Adipocyte (in vitro differentiated cells): Measurements from ENCODE around the gene MBD5.

ENCODE experiments used
- DNase-seq: peaks from one replicate; pipeline ENCODE4 v3.0.0-alpha.2; 2015; ENCODE audit warnings: low read depth
- H3K27me3 ChIP-seq: replicated peaks from 2 replicates; pipeline ENCODE4 v1.7.0; 2013; ENCODE audit warnings: mild to moderate bottlenecking, low read length, moderate library complexity; ENCODE audit not compliant: control insufficient read depth, insufficient read depth
- H3K36me3 ChIP-seq: 2 replicates; pipeline ENCODE4 v1.7.0; 2013; ENCODE audit warnings: low read length, mild to moderate bottlenecking, moderate library complexity; ENCODE audit not compliant: control insufficient read depth, insufficient read depth, severe bottlenecking
- H3K4me1 ChIP-seq: 2 replicates; pipeline ENCODE4 v1.7.0; 2013; ENCODE audit warnings: mild to moderate bottlenecking, low read length, moderate library complexity; ENCODE audit not compliant: control insufficient read depth, insufficient read depth
- H3K4me3 ChIP-seq: 2 replicates; pipeline ENCODE4 v1.7.0; 2013; ENCODE audit warnings: mild to moderate bottlenecking, low read length, moderate library complexity
- H3K9ac ChIP-seq: 2 replicates; pipeline ENCODE4 v1.7.0; 2013; ENCODE audit warnings: mild to moderate bottlenecking, low read length, moderate library complexity
- H3K9me3 ChIP-seq: 2 replicates; pipeline ENCODE4 v1.7.0; 2013; ENCODE audit warnings: mild to moderate bottlenecking, low read length, moderate library complexity; ENCODE audit not compliant: control insufficient read depth

MBD5 gene

DNA sequence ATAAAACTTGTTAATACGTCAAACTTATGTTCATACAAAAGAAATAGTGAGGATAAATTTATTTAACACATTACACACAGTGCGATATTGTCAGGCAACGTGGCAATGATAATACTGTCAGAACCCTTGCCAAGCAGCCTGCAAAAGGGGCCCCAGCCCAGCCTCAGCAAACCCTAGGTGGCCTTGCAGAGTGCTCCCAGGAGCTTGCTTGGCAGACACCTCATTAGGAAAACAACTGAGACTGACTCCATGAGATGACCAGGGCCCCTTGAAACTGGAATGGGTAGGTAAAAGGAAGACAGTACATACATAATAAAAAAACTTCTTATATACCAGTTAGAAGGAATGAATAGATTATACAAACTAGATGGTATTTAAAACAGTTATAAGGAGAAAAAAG lies 487.1 kb downstream of the MBD5 start:
- Histone ChIP-seq H3K36me3 (no peaks in the 10 kb centered on the region), H3K4me3 (no peak overlapping the region), H3K9me3 (no peaks in the 10 kb centered on the region), H3K4me1 (peaks cover 10% of the 10 kb centered on the region), H3K9ac (no peak overlapping the region), H3K27me3 (no peaks in the 10 kb centered on the region)
- DNase-seq: no peak

DNA sequence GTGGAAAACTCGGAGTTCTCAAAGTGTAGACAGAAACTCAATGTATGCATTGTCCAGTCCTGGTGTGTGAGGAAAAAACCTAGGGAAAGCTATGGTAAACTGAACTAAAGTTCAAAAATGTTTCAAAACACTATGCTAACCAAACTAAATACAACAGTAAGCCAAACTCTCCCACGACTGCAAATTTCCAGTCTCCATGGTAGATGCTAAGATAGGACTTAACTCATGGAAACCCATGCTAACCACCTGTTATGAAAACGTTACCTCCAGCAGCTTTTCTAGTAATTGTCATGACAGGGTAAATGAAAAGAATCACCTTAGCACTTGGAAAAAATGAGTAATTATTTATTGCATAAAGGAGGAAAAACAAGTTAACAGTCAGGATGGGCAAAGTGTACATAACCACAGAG lies 488.0 kb downstream of the MBD5 start:
- peak overlapping the region; percentile 78 for H3K4me3 ChIP-seq
- DNase-seq: no peak
- no peaks in the 10 kb centered on the region for H3K9me3 ChIP-seq
- no peak overlapping the region for H3K9ac ChIP-seq
- peaks cover 10% of the 10 kb centered on the region for H3K4me1 ChIP-seq
- no peaks in the 10 kb centered on the region for H3K27me3 ChIP-seq
- H3K36me3 ChIP-seq: no peaks in the 10 kb centered on the region

DNA sequence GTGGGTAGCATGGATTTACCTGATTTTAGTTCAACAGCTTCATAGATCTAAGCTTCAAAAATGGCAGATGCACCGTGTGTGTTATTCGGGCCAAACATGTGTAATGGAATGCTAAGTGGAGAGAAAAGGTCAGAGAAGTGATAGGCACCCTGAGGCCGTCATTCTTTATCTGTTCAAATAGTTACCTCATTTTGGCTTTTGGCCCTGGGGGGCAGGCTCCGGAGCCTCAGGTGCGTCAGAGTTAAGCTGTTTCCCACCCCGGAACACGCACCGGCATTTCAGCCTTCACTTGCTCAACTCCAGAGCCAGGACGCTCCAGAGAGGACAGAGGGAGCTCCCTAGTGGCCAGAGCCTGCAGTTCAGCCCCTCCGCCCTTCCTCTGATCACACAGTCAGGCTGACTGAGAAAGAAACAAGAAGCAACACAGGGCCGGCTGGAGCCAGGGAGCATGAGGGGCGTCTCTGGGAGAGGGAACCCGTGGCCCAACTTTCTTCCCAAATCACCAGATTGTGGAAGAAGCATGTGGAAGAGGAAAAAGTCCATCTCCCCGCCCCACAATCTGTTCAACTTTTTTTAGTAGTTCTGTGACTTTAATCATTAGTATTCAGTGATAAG lies 488.5 kb downstream of the MBD5 start:
- no peaks in the 10 kb centered on the region for H3K27me3 ChIP-seq
- peaks cover 10% of the 10 kb centered on the region for H3K4me1 ChIP-seq
- H3K9ac ChIP-seq: peak overlapping the region; percentile 56
- H3K4me3 ChIP-seq: peak overlapping the region; percentile 78
- no peaks in the 10 kb centered on the region for H3K9me3 ChIP-seq
- DNase-seq: peak; percentile 93
- no peaks in the 10 kb centered on the region for H3K36me3 ChIP-seq

DNA sequence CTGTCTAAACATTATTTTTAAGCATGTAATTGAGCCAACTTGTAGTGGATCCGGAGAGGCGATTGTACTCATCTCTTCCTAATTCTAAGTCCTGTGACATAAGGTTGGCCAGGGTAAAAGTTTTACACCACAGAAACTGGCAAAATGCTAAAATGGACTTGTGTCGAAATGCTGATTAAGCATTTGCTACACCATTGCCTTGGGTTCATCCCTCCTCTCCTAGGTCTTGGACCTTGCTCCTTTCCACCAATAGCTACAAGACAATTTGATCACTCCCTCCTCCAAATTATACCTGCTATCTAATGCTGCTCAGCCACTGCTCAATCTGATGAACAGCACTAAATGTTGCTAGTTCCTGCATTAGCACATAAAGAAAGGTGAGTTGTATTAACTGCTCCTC lies 491.0 kb downstream of the MBD5 start:
- H3K27me3 ChIP-seq: no peaks in the 10 kb centered on the region
- H3K36me3 ChIP-seq: no peaks in the 10 kb centered on the region
- no peak for DNase-seq
- peaks cover 10% of the 10 kb centered on the region for H3K4me1 ChIP-seq
- H3K9me3 ChIP-seq: no peaks in the 10 kb centered on the region
- H3K4me3 ChIP-seq: no peak overlapping the region
- no peak overlapping the region for H3K9ac ChIP-seq

DNA sequence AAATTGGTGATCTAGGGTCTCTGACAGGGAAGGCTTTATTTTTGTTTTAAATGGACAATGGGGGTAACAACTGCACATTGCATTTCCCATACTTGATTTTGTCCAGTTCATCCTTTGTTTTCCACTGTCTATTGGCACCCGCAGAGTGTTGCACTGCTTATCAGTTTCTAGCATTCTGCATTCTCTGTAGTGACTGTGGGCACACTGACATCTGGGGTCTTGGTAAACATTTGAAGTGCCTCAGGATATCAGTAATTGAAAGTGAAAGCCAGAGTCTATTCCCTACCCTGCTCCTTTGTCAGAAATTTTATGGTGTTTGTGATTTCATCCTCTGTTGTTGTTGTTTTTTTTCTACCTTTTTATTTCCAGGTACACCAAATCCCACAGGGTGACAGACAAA lies 491.6 kb downstream of the MBD5 start:
- Histone ChIP-seq H3K27me3 (no peaks in the 10 kb centered on the region), H3K9ac (no peak overlapping the region), H3K4me3 (no peak overlapping the region), H3K36me3 (no peaks in the 10 kb centered on the region), H3K9me3 (no peaks in the 10 kb centered on the region), H3K4me1 (peaks cover 10% of the 10 kb centered on the region)
- DNase-seq: no peak

DNA sequence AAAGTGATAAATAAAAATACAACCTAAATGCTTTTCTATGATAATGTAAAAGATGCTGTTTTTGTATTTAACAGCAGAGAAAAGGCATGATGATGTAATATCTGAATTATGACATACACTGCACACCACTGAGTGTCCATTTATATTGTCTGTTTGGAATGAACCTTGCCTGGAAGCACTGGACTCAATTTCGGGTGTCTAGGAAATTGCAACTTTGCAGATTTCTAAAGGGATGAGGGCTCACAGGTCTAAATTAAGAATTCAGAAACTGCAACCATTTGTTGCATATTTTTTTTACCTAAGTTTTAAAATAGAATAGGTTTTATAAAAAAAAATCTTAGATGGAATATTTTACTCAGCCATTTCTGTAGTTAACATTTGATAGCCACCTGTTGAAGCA lies 492.5 kb downstream of the MBD5 start:
- Histone ChIP-seq H3K27me3 (no peaks in the 10 kb centered on the region), H3K4me3 (no peak overlapping the region), H3K9me3 (no peaks in the 10 kb centered on the region), H3K36me3 (no peaks in the 10 kb centered on the region), H3K4me1 (peaks cover 10% of the 10 kb centered on the region), H3K9ac (no peak overlapping the region)
- DNase-seq: no peak

DNA sequence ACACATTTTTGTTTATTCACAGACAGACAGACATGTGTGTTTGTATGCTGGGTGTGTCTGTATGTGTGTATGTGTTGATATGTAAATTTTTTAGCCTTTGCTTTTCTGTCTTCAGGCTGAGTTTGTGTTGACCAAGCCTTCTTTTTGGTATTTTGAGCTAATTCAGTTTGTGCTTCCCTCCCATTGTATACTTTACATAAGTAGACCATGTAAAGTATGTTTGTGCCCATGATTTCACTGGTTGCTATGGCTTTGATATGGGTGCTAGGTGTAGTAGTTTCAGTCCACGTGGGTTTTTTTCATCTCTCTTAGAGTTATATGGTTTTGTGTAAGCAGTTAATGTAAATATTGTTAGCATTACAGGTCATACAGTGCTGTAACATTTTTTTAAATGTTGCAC lies 494.2 kb downstream of the MBD5 start:
- H3K4me3 ChIP-seq: no peak overlapping the region
- no peaks in the 10 kb centered on the region for H3K9me3 ChIP-seq
- H3K9ac ChIP-seq: no peak overlapping the region
- no peaks in the 10 kb centered on the region for H3K4me1 ChIP-seq
- H3K27me3 ChIP-seq: no peaks in the 10 kb centered on the region
- H3K36me3 ChIP-seq: no peaks in the 10 kb centered on the region
- DNase-seq: no peak

DNA sequence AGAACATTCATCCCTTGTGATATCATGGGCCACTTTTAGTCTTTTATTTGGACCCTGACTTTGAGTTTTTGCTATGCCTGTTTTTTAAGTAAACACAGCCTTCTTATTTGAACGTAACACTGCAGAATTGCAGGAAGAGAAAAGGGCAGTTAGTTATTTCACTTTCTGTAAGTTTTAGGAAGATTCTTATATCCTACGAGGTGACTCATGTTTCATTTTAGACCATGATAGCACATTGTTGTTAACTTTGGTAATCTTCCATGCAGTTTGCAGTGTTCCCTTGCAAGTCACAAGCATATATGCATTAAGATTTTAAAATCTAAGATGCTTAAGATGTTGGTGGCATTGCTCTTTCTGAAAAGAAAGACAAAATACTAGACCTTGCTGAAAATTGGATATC lies 495.1 kb downstream of the MBD5 start:
- Histone ChIP-seq H3K36me3 (no peaks in the 10 kb centered on the region), H3K9me3 (no peaks in the 10 kb centered on the region), H3K4me1 (no peaks in the 10 kb centered on the region), H3K4me3 (no peak overlapping the region), H3K9ac (no peak overlapping the region), H3K27me3 (no peaks in the 10 kb centered on the region)
- peak; percentile 35 for DNase-seq

DNA sequence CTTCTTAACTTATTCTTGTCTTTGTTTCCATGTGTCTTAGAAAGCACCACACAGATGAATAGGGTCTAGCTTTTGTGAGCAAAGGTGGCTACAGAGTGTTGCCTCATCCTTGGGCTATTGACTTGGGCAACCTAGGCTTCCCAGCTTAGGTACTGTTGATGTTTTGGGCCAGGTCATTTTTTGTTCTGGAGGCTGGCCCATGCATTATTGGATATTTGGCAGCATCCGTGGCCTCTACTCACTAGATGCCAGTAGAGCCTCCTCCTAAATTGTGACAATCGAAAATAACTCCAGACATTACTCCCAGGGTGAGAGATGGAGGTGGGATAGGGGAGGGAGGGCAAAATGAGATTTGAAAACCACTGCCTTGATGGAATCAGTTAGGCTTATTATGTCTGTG lies 496.4 kb downstream of the MBD5 start:
- Histone ChIP-seq H3K9ac (no peak overlapping the region), H3K4me1 (no peaks in the 10 kb centered on the region), H3K4me3 (no peak overlapping the region), H3K36me3 (no peaks in the 10 kb centered on the region), H3K9me3 (no peaks in the 10 kb centered on the region), H3K27me3 (no peaks in the 10 kb centered on the region)
- no peak for DNase-seq

DNA sequence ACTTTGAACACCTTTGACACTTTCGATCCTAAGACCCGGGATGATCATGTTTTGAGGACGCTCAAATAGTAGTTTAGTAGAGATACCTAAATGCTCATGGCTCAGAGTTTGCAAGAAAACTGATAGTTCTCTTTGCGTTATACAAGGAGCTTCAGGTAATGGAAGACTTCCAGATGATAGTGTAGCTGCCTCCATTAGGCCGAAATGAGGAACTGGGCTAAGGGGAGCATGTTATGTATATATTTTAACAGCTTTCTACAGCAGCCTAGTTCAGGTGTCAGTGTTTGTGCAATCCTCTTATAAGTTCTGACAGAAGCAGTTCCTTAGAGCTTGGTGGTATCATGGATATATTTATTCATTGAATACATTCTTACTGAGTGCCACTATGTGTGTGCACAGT lies 496.9 kb downstream of the MBD5 start:
- H3K4me3 ChIP-seq: no peak overlapping the region
- H3K4me1 ChIP-seq: no peaks in the 10 kb centered on the region
- H3K27me3 ChIP-seq: no peaks in the 10 kb centered on the region
- no peak overlapping the region for H3K9ac ChIP-seq
- no peaks in the 10 kb centered on the region for H3K9me3 ChIP-seq
- no peaks in the 10 kb centered on the region for H3K36me3 ChIP-seq
- no peak for DNase-seq

DNA sequence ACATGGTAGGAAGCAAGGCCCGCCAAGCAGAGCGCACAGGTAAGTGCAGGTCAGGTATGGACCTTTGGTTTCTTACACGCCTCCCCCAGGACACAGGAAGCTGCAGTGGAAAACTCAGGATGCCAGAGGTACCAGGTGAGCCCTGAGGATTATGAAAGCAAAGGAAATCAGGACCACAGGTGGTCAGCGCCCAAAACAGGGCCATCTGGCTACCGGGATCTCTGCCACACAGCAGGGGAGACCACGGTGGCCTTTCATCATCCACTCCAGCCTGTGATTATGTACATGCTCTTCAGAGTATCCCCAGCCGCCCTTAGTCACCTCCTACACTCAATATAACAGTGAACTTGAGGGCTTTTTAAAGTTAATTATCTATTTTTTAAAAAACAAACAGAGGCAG lies 498.1 kb downstream of the MBD5 start:
- no peak overlapping the region for H3K4me3 ChIP-seq
- no peaks in the 10 kb centered on the region for H3K9me3 ChIP-seq
- no peaks in the 10 kb centered on the region for H3K36me3 ChIP-seq
- no peaks in the 10 kb centered on the region for H3K4me1 ChIP-seq
- no peaks in the 10 kb centered on the region for H3K27me3 ChIP-seq
- H3K9ac ChIP-seq: no peak overlapping the region
- DNase-seq: no peak

DNA sequence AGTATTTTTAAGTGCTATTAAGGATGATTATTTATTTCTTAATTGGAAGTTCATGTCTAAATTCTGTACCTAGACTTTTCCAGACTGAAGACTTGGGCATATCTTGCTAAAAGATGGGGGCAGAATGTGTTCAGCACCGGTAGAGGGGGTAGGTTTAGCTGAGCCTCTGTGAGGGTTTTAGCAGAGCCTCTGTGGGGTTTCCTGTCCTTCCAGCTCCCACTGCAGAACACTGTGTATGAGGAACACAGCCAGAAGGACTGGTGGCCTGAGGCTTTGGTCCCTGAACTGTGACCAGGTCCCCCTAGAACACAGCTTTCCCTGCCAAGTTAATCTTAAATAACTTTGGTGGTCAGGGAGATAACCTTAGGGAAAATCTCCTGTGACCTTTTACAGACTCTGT lies 500.3 kb downstream of the MBD5 start:
- Histone ChIP-seq H3K9me3 (no peaks in the 10 kb centered on the region), H3K9ac (no peak overlapping the region), H3K27me3 (no peaks in the 10 kb centered on the region), H3K4me3 (no peak overlapping the region), H3K4me1 (no peaks in the 10 kb centered on the region), H3K36me3 (no peaks in the 10 kb centered on the region)
- no peak for DNase-seq
